Forelimb muscle (tissue), 1 donor: ENCODE measurements around the gene GTF3C1. TPM values are rescaled to one million over a fixed set of nuclear protein-coding genes. Genes with fewer than 3 reads are reported as not detected.
"Not testable (repeated sequence)": the region's sequence is repeated elsewhere in the genome, so short reads cannot be mapped to it uniquely, and the experiment has no call there.

Source experiments
- DNase-seq: peaks from one replicate; pipeline ENCODE4 v3.0.0-alpha.2; 2013; ENCODE audit warnings: low read depth
- polyA plus RNA-seq: library from polyadenylated mRNA; unstranded; fragments of 120-200 nt; gene quantifications from one replicate; pipeline ENCODE4 v1.2.1, GENCODE V29; 2013; ENCODE audit not compliant: insufficient read length

Gene GTF3C1
- polyA plus RNA-seq, 1 donor, result 49.0 TPM

DNA sequence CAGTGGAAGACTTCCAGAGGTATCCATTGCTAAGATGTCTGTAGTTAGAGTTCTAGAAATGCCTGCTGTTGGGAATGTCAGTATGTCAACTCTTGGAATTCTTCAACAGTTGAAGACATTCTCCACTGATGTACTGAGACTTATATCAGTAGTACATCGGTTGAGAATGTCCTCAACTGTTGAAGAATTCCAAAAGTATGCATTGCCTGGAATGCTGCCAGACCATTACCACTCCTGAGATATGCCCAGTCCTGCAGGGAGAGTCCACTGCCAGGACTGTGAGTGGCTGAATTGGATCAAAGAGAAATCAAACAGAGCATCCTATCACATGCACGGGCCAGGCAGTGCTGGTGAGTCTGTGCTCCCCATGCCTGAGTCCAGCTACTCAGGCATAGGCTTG, 105.7 kb downstream of the GTF3C1 start:
- DNase-seq, result no peak

DNA sequence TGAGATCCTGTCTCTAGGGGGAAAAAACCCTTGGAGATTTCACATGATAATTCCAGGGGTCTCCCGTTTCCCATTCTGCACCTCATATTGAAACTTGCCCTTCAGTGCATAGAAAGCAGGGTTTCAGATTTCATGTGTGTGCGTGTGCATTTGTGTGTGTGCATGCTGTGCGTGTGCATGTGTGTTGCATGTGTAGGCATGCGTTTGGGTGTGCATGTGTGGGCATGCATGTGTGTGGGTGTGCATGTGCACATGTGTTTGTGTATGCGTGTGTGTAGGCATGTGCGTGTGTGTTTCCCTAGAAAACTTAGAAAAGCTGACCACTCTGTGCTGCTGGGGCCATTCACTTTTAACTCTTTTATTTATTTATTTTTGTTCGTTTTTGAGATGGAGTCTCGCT, 107.7 kb downstream of the GTF3C1 start:
- DNase-seq, result no peak

- no peak for DNase-seq
Observed at GRCh38 chr16:27441276-27441675, 108.4 kb downstream of the GTF3C1 start.

GRCh38 chr16:27439271-27440018, 110.3 kb downstream of the GTF3C1 start:
- no peak for DNase-seq

DNA sequence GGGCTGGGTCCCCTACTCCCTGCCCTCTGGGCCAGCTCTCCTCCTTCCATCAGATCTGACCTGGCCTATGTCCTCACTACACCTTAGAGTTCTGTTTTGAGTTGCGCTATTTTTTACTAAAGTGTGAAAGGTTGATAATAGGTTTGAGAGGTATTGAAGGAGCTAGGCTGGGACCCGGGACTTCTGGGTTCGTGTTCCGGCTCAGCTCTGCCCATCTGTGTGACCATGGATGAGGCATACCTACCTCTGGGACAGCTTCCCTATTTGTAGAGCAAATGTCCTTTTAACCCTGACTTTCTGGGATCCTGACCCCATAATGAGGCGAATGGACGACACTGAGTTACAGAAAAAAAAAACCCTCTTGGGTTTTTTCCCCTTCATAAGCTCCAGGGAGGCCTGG, 111.8 kb downstream of the GTF3C1 start:
- DNase-seq, result no peak

- DNase-seq, result no peak
Observed at GRCh38 chr16:27436921-27437650, 112.6 kb downstream of the GTF3C1 start.

DNA sequence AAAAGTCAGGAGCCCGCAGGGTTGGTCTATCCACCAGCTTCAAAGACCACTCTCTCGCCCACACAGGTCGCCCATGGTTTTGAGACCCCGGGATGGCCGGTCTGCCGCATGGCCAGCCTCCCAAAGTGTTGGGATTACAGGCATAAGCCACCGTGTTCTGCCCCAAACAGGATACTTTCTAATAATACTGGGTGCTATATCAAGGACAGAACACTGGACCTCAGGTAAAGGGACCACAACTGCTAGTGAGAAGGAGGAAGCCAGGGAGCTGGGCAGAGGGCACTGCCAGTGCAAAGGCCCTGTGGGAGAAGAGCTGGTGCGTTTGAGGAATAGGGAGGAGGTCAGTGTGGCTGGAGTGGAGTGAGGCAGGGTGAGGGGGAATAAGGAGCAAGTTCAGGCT, 113.6 kb downstream of the GTF3C1 start:
- no peak for DNase-seq

- not testable (repeated sequence) for DNase-seq
Observed at GRCh38 chr16:27435146-27435545, 114.6 kb downstream of the GTF3C1 start.

- no peak for DNase-seq
Observed at GRCh38 chr16:27434141-27435051, 115.3 kb downstream of the GTF3C1 start.

- DNase-seq, result no peak
Observed at GRCh38 chr16:27433636-27434035, 116.1 kb downstream of the GTF3C1 start.

DNA sequence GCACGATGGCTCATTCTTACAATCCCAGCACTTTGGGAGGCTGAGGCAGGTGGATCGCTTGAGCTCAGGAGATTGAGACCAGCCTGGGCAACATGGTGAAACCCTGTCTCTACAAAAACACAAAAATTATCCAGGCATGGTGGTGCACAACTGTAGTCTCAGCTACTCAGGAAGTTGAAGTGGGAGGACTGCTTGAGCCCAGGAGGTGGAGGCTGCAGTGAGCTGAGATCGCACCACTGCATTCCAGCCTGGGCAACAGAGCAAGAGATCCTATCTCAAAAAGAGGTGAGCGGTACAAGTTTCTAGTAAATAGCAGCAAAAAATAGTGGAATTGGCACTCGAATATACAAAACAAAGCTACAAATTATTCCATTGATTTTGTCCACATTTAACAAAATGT, 116.5 kb downstream of the GTF3C1 start:
- not testable (repeated sequence) for DNase-seq

DNA sequence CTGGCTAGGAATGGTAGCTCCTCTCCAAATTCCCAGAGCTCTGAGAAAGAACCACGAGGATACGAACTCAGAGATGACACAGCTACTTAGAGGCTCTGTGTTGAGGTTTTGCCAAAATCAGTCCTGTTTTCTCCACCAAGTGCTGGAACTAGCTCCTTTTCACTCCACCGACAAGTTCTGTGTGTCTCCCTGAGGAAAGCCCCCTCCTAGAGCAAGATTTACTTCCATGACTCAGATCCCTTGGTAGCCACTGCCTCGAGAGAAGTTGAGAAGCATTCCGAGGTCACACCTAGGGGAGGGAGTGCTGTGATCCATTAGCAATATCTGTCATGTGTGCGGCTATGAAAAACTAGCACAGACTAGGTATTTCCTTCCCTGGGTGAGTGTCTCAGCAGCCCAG, 117.2 kb downstream of the GTF3C1 start:
- no peak for DNase-seq

DNA sequence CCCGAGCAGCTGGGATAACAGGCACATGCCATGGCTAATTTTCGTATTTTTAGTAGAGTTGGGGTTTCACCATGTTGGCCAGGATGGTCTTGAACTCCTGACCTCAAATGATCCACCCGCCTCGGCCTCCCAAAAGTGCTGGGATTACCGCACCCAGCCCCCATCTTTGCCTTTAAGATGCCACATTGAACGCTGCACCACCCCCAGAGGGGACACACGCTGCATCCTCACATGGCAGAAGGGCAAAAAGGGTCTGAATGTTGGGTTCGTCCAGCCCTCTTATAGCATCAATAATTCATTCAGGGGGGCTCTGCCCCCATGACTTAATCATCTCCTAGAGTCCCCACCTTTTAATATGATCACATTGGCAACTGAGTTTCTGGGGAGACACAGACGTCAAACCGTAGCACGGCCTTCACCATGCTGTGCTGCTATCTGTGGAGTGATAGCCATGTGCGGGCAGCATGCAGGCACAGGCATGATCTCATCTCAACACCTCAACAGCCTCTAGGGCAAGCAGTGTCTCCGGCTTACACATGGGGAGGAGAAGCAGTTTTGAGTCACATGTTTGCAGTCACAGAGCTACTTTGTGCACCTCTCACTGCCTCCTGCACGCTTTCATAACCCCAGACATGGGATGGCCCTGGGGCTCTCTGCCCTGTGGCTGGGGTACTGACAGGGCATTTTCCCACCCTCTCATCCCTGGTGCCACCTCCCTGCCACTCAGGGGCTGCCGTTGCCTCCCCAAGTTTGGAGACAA, 117.8 kb downstream of the GTF3C1 start:
- no peak for DNase-seq

GRCh38 chr16:27430923-27431484, 118.7 kb downstream of the GTF3C1 start:
- DNase-seq, result no peak

GRCh38 chr16:27430512-27430911, 119.2 kb downstream of the GTF3C1 start:
- no peak for DNase-seq

DNA sequence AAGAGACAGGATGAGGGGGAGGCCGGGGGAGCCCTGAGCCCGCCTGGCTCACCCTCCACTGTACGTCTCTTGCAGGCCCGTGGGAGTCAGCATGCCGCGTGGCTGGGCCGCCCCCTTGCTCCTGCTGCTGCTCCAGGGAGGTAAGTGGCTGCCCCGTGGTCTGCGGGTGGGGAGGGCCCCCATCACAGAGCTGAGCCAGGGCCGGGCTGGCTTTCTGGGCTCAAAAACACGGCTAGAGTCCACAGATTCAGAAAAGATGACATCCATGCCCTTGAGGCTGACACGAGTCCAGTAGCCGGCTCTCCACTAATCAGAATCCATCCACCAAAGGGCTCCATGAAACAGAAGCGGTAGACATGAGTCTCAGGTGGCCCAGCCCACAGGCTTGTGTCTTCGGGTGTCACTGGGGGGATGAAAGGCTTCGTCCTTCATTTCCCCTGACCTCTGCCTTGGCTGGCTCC, 119.7 kb downstream of the GTF3C1 start:
- no peak for DNase-seq

DNA sequence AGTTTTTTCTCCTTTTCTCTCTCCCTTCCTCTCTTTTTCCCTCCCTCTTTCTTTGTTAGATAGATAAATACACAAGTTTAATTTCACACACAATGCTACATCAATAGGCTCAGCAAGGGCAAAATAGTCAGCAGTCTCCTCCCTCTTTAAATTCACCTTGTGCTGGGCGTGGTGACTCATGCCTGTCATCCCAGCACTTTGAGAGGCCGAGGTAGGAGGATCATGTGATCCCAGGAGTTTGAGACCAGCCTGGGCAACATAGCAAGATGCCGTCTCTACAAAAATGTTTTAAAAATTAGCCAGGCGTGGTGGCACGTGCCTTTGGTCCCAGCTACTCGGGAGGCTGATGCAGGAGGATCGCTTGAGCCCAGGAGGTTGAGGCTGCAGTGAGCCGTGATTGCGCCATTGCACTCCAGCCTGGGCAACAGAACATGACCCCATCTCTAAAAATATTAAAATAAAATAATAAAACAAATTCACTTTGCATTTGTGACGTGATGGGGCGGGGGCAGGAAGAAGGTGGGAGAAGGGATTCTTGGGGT, 120.3 kb downstream of the GTF3C1 start:
- no peak for DNase-seq

DNA sequence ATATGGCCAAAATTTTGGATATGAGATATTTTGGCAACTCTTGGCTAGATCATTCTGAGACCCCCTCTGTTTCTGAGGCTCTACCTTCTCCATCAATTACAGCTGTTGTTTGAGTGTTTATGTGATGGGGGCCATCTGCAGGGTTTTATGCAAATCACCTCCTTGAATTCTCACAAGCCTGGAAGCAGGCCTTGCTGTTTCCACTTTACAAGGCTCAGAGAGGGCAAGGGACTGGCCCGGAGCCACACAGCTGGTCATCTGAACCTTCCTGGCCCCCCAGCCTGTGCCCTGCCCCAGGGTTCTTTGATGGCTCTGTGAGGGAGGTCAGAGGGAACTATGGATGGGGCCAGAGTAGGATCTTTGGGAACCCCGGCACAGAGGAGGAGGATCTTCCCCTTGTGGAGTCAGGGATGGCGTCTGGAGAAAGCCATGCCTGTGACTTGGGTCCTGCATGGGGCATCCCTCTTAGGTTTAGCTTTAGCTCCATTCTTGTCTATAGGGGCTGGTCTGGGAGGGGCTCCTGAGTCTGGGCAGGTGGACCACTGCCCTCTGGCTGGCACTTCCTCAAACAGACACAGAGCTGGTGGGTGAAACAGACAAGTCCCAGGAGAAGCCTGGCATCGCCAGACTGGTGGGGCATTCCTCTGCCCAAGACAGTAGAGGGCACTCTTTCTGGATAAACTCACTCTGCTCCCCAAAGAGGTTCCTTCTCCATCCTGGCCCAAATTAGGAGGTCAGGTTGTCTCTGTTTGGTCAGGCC, 121.5 kb downstream of the GTF3C1 start:
- DNase-seq, result no peak

DNA sequence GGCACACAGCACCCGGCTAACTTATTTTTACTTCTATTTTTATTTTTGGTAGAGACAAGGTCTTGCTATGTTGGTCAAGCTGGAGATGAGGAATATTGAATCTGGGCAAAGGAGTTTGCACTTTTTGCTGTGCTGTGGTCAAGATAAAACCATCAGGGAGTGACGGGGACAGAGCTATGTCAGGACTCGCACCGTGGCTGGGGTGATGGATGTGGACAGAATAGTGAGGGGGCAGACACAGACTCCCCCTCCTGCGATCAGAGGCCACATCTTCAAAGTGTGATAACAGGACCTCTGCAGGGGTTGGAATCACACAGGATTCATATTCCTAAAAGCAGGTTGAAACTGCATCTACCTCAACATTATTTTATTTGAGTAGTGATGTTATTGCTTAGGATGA, 122.2 kb downstream of the GTF3C1 start:
- no peak for DNase-seq
